MCF 10A (cell line): ENCODE results near the gene SLC35A3. TPM values are rescaled to one million over a fixed set of nuclear protein-coding genes. Genes with fewer than 3 reads are reported as not detected.

ENCODE experiments used
- BruUV-seq: library from RNA; stranded (reverse); fragments of 400-500 nt; replicated peaks from 2 replicates; lab custom pipeline; 2021; lab: Mats Ljungman, UMichigan
- CTCF ChIA-PET: fragments of 300-600 bp; sonication (Branson Sonifier 250); formaldehyde crosslinking; extraction: SDS; loops from one replicate; lab custom pipeline; 2021; ENCODE audit warnings: antibody characterized with exemption, inconsistent platforms; lab: Yijun Ruan, JAX
- POLR2A ChIA-PET: fragments of 300-600, 350-650 bp; sonication (Branson Sonifier 250); formaldehyde crosslinking; extraction: SDS; loops from one replicate; lab custom pipeline; 2020; ENCODE audit warnings: antibody characterized with exemption, inconsistent platforms; lab: Yijun Ruan, JAX
- DNase-seq: peaks from one replicate; pipeline ENCODE4 v3.0.0-alpha.2; 2018; ENCODE audit not compliant: unreplicated experiment
- H3K27ac Mint-ChIP-seq: one replicate; pipeline ENCODE4 v1.8.0; 2022; ENCODE audit warnings: mild to moderate bottlenecking, low read depth, mixed read lengths; ENCODE audit not compliant: unreplicated experiment
- H3K27me3 Mint-ChIP-seq: one replicate; pipeline ENCODE4 v1.8.0; 2022; ENCODE audit warnings: mixed read lengths; ENCODE audit not compliant: insufficient read depth, unreplicated experiment
- H3K36me3 Mint-ChIP-seq: one replicate; pipeline ENCODE4 v1.8.0; 2022; ENCODE audit warnings: mild to moderate bottlenecking, moderate library complexity, mixed read lengths; ENCODE audit not compliant: insufficient read depth, unreplicated experiment
- H3K4me1 Mint-ChIP-seq: one replicate; pipeline ENCODE4 v1.8.0; 2022; ENCODE audit warnings: mixed read lengths; ENCODE audit not compliant: insufficient read depth, unreplicated experiment
- H3K4me3 Mint-ChIP-seq: one replicate; pipeline ENCODE4 v1.8.0; 2022; ENCODE audit warnings: mild to moderate bottlenecking, moderate library complexity, mixed read lengths; ENCODE audit not compliant: unreplicated experiment
- H3K9me3 Mint-ChIP-seq: one replicate; pipeline ENCODE4 v1.8.0; 2022; ENCODE audit warnings: mixed read lengths; ENCODE audit not compliant: unreplicated experiment
- CTCF ChIP-seq: fragments of 200-600 bp; IDR thresholded peaks from one replicate; pipeline ENCODE4 v1.8.0; 2022; ENCODE audit warnings: antibody characterized with exemption, mild to moderate bottlenecking; ENCODE audit not compliant: unreplicated experiment
- intact Hi-C: fragments of 100-400 bp; cut with micrococcal nuclease; formaldehyde crosslinking; loops from 2 replicates; pipeline ENCODE4 v1.14.1; 2022
- total RNA-seq: library from RNA; stranded (reverse); gene quantifications from 2 replicates; pipeline ENCODE4 v1.2.3, GENCODE V29; 2022

SLC35A3 gene
- total RNA-seq, 1 experiment from 2014 or later = 15.1 TPM

- BruUV-seq = no TSS peak
- Mint-ChIP-seq H3K27me3 (no peaks in the 10 kb centered on the region), H3K4me3 (no peak overlapping the region), H3K9me3 (no peaks in the 10 kb centered on the region), H3K36me3 (no peaks in the 10 kb centered on the region), H3K4me1 (peaks cover 6% of the 10 kb centered on the region), H3K27ac (no peak overlapping the region)
- TF ChIP-seq CTCF = no peak
- CTCF ChIA-PET = interaction anchor here (0.6 to 0.7 kb wide), 2 partner anchors 31 to 87 kb away, joined by 3 to 4 read pairs; no protein-coding TSS in a partner anchor
- POLR2A ChIA-PET = no interaction called here
- intact Hi-C loops = no loop called here
- no peak for DNase-seq
Observed at GRCh38 chr1:100001462-100001861, 31.7 kb downstream of the SLC35A3 start.

- CTCF ChIA-PET = no interaction called here
- Mint-ChIP-seq H3K9me3 (no peaks in the 10 kb centered on the region), H3K27me3 (no peaks in the 10 kb centered on the region), H3K4me1 (peaks cover 12% of the 10 kb centered on the region), H3K4me3 (no peak overlapping the region), H3K36me3 (peaks cover 6% of the 10 kb centered on the region), H3K27ac (no peak overlapping the region)
- no peak for TF ChIP-seq CTCF
- POLR2A ChIA-PET = interaction anchor here (0.7 to 1.0 kb wide), 3 partner anchors 24 to 62 kb away, joined by 3 to 4 read pairs (median 3); partner anchors contain the start of gene SLC35A3
- no TSS peak for BruUV-seq
- DNase-seq = no peak
- intact Hi-C loops = no loop called here
Observed at GRCh38 chr1:100005424-100005823, 35.6 kb downstream of the SLC35A3 start.

GRCh38 chr1:100006688-100007087 is 36.9 kb downstream of the SLC35A3 start:
- intact Hi-C loops = no loop called here

GRCh38 chr1:100009458-100009857 is 39.7 kb downstream of the SLC35A3 start:
- TF ChIP-seq CTCF = no peak
- Mint-ChIP-seq H3K27me3 (no peaks in the 10 kb centered on the region), H3K36me3 (peaks cover 6% of the 10 kb centered on the region), H3K27ac (no peak overlapping the region), H3K4me3 (no peak overlapping the region), H3K9me3 (no peaks in the 10 kb centered on the region), H3K4me1 (peaks cover 6% of the 10 kb centered on the region)
- ChIA-PET CTCF (interaction anchor here (0.7 kb wide), 1 partner anchor 11 kb away, joined by 3 read pairs; no protein-coding TSS in a partner anchor), POLR2A (interaction anchor here (1.3 kb wide), 1 partner anchor 39 kb away, joined by 4 read pairs; no protein-coding TSS in a partner anchor)
- no TSS peak for BruUV-seq
- intact Hi-C loops = no loop called here
- peak; percentile 1 for DNase-seq

More at GRCh38 chr1:100006688-100007087, 36.9 kb downstream of the SLC35A3 start:
- peaks cover 6% of the 10 kb centered on the region for H3K36me3 Mint-ChIP-seq
- POLR2A ChIA-PET = no interaction called here
- peaks cover 12% of the 10 kb centered on the region for H3K4me1 Mint-ChIP-seq
- CTCF ChIA-PET = no interaction called here
- BruUV-seq = no TSS peak
- no peak for TF ChIP-seq CTCF
- no peaks in the 10 kb centered on the region for H3K9me3 Mint-ChIP-seq
- no peak for DNase-seq
- H3K27me3 Mint-ChIP-seq = no peaks in the 10 kb centered on the region
- no peak overlapping the region for H3K27ac Mint-ChIP-seq
- H3K4me3 Mint-ChIP-seq = no peak overlapping the region
